ENCODE measurements around the gene CCDC121.

DNA sequence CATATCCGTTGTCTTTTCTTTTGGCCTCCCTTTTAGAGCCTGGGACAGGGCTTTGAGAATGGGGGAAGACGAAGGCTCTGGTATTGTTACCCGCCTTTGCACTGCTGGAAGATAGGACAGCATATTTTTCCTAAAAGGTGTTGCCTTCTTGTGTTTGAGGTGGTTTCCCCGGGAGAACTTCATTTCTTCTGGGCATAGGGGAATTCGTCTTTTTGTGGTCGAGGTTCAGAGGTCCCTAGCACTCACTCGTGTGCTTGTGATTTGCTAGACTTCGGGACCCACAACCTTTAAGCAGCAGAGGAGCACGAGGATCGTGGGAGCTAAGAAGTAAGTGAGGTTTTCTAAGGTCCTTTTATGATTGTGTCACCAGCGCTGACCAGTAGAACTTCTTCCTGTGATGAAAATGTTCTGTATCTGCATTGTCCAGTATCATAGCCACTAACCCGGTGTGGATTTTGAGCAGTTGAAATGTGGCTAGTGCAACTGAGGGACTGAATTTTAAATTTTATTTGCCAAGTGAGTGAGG, 45.4 kb downstream of the CCDC121 start:
- TF ChIP-seq SUZ12 (IDR thresholded peaks at IDR 0.05) (no peak), TARDBP (IDR thresholded peaks at IDR 0.05) (no peak), FOXK2 (IDR thresholded peaks at IDR 0.05) (no peak), FOXM1 (IDR thresholded peaks at IDR 0.05; ENCODE audit: borderline replicate concordance) (no peak), CTBP1 (IDR thresholded peaks at IDR 0.05; ENCODE audit: borderline replicate concordance) (no peak), ZNF384 (IDR thresholded peaks at IDR 0.05) (no peak), SP1 (IDR thresholded peaks at IDR 0.05) (no peak), HDGF (IDR thresholded peaks at IDR 0.05; ENCODE audit: borderline replicate concordance) (no peak), L3MBTL2 (conservative IDR thresholded peaks at IDR 0.05) (peak; percentile 9), ELF4 (IDR thresholded peaks at IDR 0.05) (no peak)

Data from HEK293T (cell line).